IPS DF 4.7 (cell line): ENCODE results near the gene ACO1.

Experiments used
- DNase-seq: peaks from one replicate; pipeline ENCODE4 v3.0.0-alpha.2; 2013; ENCODE audit warnings: low spot score; ENCODE audit errors: extremely low read depth

ACO1 gene

DNA sequence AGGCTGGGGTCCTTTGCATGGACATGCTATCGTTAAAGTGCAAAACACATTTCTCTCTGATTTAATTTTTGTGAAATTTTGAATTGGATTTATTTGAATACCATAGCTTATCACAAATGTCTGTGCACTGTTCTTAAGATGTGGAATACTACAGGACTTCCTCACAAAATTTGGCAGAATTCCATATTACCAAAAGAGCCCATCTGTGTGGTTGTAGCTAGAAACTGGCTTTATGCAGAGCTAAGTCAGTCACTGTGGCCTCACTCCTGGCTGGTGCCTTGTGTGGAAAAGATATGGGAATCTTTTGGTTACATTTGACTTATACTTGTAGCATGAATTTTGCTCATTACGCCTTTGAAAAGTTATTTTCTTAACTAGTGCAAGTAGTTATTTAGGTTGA lies 35.5 kb downstream of the ACO1 start:
- no peak for DNase-seq

DNA sequence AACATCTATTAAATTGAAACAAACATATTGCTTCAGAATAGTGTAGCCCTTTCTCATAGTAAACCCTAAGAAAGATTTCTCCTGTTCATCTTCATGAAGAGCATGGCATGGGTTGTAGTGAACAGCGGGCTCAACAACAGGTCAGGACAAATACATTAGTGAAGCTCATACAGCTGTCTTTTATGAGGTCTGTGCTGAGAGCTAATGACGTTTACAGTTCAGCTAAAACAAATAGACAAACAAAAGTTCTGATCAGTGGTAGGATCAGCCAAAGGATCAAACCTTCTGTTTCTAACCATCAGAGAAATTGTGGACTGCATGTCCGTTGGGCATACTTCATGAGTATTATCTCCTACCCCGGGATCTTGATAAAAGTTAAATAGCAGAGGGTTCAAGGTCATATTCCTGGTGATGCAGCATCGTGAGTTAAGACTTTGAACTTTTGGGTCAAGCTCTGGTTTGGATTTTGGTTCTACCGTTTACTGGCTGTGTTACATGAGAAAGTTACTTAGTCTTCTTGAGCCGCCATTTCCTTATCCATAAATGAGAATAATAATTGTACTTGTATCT lies 37.9 kb downstream of the ACO1 start:
- no peak for DNase-seq

DNA sequence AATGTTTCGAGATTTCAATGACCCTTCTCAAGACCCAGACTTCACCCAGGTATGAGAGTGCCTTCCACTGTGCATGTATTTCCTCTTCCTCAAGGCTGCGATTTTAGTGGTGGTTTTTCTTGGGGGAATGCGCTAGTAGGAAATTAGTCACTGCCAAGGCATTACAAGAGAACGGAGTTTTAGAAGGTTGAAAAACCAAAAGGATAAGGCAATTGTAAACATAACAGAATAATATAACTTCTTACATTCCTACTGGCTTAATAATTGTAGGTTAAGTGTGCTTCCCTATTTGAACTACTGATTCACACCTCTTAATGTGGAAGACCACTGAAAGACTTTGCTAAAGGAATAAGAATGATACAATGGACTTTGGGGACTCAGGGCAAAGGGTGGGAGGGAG lies 38.9 kb downstream of the ACO1 start:
- DNase-seq: no peak

DNA sequence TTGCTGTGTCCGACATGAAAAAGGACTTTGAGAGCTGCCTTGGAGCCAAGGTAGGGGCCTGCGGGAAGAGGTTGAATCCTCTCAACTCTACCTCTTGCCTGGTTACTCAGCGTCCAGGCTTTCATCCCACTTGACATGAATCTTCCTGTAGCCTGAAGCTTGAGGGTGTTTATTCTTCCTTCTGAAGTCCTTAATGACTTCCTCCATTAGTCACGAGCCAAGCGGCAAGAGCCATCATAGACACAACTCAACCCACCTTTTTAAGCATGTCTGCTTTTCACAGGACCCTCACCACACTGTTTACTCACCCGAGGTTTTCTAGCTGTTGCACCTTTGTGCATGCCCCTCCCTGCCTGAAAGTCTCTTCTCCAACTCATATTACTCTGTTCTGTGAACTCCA lies 40.2 kb downstream of the ACO1 start:
- DNase-seq: no peak

DNA sequence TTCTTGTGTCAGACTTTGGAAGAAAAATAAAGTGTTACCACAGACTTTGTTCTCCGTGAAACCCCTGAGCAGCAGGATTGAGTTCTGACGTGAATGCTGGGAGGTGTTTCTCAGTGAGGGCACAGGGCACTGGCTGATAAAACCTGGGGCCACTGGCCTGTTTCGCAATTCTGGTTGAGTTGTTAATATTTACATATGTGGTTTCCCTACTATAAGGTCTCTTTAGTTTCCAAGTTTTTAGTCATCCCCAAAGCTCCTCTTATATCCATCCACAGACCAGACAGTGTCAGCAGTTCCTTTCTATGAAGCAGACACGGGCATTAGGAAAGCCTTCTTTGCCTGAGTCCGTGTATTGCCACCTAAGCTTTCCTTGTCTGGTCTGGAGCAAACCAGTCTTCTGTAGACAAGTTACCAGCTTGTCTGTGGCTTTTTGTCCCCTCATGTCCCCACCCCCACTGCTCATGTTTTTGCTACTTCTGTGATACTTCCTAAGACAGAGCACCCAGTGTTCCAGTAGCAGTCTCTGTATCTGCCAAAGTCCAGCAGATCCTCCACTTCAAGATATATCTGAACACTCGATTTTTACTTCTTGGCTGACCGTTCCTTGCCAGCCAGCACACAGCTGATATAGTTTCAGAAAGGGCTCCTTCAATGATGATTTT lies 42.0 kb downstream of the ACO1 start:
- DNase-seq: no peak

DNA sequence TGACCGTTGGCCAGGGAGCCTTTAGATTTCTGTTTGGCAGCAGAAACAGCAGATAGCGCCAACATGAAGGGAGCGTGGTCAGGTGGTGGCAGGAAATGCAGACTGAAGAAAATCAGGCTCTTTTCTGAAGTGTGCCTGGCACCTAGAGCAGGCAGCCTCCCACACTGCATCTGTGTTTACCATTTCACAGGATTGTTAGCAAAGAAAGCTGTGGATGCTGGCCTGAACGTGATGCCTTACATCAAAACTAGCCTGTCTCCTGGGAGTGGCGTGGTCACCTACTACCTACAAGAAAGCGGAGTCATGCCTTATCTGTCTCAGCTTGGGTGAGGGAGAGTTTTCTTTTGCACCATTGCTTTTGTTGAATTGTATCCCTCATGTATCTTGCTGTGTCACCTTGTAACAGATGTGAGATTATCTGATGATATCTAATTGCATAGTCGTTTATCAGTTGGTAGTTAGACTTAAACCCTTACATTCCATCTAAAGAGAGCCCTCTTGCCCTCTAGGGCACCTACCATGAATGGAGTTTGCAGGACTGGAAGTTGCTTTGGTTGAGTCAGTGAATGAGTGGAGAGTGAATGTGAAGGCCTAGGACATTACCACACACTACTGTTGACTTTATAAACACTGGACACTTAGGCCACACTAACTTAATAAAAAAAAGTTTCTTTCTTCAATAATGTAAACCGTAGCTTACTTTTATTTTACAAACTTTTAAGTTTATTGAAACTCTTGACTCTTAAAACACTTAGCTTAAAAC lies 42.8 kb downstream of the ACO1 start:
- DNase-seq: no peak

DNA sequence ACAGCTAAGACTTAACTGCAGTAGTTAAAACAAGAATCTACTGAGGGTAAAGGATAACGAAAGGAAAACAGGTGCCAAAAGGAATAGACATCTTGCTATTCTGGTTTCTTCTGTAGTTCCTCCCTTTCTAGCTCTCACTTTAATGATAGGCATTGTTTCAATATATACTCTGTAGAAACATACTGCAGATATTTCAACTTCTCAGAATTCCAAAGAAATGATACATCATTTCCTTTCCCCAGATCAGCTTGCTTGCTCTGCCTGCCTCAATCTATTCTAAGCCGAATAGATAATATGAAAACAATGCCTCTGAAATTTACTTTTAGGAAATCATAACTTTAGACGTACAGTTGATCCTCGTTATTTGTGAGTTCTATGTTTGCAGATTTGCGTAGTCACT lies 46.3 kb downstream of the ACO1 start:
- no peak for DNase-seq

DNA sequence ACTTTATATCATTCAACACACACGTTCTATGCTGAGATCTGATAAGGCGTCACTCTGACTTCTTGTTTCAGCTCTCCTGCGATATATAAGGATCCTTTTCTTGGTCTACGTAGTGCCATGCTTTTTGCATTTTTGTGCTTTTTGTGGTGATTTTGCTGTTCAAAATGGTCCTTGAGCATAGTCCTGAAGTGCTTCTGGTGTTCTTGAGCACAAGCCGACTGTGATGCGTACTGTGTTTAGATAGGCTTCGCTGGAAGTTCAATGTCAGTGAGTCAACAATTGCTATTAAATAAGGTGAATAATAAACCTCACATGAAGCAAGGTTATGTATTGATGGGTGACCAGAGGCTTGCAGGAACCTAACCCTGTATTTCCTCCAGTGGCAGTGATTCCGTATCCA lies 46.8 kb downstream of the ACO1 start:
- DNase-seq: no peak

DNA sequence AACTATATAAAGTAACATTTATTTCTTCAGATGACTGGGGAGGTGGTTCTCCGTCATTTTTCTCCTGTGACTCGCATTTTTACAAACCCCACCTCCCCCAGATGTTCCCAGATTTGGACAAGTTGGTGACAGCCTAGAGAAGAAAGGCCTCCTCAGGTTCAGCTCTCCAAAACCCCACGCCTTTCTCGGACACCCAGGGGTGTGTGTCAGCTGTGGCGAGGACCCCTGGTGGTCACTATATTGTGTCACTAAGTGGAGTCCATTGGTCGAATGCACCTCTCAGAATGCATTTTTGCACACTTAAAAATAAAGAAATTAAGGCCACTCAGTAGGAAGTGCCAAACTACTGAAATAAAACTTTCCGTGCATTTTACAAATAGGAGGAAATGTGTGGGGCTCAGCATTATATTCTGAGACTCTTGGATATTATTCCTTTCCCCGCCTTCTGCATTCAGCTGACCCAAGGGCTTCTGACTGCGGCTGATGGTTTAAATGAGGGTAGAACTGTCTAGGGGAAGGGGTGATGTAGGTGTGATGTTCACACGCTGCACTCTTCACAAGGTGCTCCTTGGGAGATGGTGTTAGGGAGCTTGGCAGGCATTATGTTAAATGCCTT lies 47.6 kb downstream of the ACO1 start:
- DNase-seq: no peak

DNA sequence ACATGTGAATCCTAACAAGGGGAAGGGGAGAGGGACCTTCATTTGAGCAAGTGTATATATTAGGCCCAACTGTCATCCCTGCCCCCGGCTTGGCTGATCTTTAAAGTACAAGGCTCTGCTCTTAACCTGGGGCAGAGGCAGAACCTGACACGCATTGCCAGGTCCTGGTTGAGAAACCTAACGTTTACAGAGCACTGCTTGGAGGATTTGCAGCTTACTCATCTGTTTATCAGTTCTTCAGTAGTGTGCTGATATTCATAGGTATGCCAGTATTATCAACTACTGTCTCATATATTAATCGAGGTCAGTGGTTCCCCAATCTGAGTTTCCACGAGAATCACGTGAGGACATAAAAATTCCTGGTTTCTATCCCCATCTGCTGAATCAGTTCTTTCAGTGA lies 50.4 kb downstream of the ACO1 start:
- DNase-seq: no peak

DNA sequence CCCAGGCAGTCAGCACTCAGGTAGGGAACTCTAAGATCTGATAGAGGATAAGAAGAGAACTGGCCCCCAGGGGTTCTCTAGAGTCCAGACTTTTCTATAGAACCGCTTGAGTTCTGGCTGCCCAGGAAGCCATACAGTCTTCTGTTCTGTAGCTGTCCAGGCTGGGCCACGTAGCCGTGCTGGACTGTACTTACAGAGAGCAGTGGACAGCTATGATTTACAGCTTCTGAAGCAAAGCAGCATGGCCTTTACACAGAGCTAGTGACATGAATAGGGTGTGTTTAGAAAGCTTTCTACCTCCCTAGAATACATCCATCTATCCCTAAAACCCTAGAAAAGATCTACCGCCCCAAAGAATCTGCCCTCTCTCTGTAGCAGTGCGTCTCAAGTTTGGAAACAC lies 57.2 kb downstream of the ACO1 start:
- no peak for DNase-seq

DNA sequence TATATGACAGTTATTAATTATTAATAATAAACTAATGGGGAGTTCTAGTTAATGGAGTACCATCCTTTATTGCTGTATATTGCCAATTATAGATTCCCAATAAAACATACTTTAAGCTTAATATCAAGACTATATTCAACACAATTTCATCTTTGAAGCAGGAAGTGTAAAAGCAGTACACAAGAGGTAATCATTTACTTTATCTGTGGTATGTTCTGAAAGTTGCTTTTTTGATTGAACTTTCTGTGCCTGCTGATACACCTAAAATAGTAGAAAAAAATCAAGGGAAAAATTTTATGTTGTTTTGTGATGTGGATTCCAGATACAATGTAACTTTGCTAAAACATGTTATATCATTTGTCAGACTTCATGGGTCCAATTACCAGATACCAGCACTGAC lies 58.0 kb downstream of the ACO1 start:
- no peak for DNase-seq

DNA sequence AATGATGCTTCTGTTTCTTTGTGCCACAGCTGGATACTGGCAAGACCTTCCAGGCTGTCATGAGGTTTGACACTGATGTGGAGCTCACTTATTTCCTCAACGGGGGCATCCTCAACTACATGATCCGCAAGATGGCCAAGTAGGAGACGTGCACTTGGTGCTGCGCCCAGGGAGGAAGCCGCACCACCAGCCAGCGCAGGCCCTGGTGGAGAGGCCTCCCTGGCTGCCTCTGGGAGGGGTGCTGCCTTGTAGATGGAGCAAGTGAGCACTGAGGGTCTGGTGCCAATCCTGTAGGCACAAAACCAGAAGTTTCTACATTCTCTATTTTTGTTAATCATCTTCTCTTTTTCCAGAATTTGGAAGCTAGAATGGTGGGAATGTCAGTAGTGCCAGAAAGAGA lies 65.5 kb downstream of the ACO1 start:
- DNase-seq: no peak

DNA sequence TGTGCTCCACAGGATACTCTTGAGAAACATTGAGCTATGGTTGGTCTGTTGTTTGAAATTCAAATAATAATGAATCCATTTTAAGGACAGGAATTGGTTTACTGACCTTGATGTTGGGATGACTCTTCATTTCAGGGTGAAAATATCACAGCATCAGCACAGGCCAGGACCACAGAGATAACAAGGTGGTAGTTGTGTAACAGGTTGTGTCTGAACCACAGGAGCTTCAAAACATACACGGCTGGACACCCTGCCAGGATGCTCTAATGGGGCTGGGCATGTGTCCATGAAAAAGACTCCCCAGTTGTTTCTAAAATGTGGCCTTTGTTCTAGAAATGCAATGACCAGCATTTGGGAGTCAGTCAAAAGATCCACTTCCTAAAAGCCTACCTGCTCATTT lies 69.8 kb downstream of the ACO1 start:
- no peak for DNase-seq

DNA sequence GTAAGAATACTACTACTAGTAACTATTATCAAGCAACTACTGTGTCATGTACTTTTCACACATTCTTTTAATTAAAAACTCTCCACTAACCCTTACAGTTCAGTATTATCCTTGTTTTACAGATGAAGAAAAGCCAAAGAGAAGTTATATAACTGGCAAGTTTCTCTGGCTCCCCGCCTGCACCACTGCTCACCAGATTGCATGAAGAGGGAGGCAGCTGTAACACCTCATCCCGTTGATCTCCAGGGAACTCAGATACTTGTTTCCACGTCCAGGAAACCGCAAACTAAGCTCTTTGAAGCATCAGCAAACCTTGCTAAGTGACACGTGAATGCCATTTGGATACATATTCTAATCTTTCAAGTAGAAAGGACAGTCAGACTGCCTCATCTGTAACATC lies 71.3 kb downstream of the ACO1 start:
- no peak for DNase-seq

DNA sequence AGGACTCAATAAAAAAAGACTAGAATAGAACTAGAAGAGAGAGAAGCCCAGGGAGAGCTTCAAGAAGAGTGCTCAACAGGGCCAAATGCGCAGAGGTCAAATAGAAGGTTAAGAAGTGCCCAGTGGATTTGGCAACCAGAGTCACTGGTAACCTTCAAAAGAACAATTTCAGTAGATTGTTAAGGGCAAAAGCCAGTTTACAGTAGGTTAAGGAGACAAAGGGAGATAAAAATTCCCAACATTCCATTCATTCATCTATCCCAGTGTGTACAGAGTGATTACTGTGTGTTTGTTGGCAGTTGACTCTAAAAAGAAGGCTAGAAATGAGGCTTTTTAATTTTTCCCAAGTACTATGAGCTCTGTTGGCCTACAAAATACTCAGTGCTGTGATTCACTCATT lies 72.1 kb downstream of the ACO1 start:
- no peak for DNase-seq

DNA sequence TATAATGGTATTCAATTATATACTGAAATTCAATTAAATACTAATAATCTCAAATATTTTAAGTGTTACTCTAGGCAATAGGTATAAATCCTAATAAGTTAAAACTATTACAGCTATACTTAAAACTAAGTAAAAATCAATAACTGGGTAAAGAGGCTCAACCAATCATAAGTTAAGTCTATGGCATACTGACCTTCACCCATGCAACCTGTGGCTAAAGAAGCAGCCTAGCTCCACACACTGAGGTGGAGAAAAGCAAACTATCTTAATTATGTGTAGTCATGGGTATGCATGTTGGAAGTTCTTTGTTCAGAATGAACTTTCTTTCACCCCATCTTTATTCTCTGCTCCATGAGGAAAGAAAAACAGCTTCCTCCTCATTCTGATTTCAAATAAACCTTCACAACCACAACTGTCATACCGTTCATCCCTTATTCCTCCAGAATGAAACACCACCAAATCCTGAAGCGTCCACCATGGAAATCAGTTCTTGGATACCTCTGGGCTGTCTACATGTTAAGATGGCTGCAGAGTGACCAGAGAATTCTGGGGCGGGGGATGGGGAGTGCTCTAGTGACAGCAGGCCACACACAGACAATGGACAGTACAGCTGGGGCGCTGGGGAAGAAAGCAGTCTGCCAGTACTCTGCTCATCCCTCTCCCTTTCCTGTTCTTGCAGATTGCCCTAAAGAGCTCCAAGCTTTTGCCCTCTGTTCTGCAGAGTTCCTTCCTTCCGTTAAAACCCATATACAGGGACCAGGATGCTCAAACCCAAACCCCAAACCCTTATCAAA lies 79.3 kb downstream of the ACO1 start:
- no peak for DNase-seq

DNA sequence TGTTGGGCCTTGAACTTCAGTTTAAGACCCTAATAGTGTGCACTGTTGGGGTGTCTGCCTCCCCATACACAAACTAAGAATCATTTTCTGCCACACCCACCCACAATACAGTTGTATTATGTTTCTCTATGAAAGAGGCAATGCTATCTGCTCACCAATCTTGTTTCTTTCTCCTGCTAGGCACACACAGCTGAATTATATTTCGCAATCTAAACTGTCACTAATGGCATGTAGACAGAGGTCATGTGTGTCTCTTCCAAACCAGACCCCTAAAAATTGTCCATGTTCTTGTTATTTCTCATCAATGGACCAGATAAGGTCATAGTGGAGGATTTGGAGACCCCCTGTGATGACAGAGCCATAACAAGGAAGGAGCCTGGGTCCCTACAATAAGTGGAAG lies 84.3 kb downstream of the ACO1 start:
- DNase-seq: no peak

DNA sequence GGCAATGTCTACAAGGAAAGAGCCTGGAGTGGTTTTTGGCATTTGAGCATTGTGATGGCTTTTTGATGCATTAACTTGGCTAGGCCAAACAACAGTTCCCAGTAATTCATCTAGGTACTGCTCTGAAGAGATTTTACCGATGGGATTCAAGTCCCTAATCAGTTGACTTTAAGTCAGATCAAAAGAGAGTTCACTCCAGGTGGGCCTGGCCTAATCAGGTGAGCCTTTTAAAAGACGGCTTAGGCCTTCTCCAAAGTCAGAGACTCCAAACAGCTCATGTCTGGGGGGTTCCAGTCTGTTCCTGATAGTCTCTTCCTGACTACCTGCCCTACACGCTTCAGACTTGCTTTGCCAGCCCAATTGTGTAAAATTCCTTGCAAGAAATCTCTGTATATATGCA lies 87.9 kb downstream of the ACO1 start:
- DNase-seq: no peak

DNA sequence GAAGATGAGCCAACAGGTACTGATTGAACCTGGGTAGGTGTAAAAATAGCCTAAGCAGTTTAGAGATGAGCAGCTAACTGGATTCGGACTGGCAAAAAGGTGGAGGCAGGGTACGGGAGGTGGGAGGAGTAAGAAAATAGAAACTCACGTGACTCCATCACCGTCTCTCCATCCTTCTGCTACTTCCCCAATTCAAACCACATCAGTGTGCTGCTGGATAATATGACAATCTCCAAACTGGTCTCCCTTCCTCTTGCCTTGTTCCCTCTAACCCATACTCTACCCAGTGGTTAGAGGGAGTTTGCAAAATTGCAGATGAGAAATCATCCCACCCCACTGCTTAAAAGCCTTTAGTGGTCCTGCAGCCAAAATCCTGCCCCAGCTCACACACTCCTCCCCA lies 98.9 kb downstream of the ACO1 start:
- no peak for DNase-seq

DNA sequence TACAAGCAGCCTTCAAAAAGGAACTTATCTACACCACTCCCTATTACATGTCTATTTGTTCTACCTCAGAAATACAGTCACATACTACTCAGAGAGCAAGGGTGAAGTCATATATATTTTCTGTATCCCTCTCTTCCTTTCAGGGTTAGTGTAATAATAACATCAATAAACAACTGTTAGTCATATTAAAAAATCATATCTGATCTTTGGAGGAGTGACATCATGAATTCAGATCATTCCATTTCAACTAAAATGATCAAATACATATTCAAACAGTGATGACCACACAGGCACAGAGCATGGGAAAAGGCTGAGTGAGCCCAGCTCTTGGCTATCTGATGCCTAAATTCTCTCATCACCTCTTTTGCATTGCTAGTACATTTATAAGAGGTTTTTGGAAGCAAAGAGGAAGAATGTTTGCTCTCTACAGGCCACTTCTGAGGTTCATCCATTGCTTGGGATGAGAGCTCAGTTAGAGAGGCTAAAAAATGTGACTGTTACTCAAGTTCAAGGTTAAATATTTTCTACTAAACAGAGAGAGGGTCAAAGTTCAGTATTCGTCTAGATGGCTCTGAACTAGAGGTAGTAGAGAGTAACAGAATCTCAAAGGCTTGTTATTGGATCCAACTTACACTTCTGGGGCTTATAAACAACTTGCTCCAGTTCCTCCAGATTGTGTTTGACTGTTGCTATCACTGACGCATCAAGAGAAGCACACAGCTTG lies 102.6 kb downstream of the ACO1 start:
- DNase-seq: no peak
